Measurements from ENCODE around the gene SLC35A2. TPM values are rescaled to one million over a fixed set of nuclear protein-coding genes. Genes with fewer than 3 reads are reported as not detected.

The SLC35A2 gene
- total RNA-seq, 1 experiment from 2014 or later: 35.0 TPM

- TF ChIP-seq ELF1 (IDR thresholded peaks at IDR 0.05; ENCODE audit: borderline replicate concordance, low read depth): no peak
These were observed 12.4 kb downstream of the SLC35A2 start (continued) for GRCh38 chrX:48899078-48899410.

DNA sequence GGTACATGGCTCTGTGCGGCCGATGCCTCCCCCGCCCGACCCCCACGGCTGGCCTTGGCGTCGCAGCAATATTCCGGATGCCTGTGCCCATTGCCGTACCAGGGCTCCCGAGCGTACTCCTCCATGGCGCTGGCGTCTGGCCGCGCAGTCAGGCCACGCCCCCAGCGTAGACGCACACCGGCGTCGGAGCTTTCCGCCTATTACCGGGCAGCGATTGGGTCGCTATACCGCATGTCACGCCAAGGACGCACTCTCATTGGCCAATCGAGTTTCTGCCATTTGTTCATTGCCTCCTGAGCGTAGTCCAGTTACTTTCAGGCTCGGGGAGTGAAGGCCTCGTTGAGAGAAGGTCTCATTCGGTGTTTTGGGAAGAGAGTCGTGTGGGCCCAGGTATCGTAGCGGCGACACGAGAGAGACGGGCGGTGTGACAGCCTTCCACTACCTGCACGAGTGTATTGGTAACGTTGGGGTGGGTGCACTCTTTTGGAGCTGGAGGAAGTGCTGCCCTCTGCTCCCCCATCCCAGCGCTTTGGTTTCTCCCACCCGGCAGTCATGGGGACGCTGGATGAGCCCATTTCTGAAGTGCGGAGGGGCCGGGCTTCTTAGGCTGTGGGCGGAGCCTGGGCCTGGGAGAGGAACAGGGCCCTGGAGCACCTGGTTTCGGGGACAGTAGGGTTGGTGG lies 13.7 kb downstream of the SLC35A2 start, which contains the start of the genes PQBP1 and TIMM17B:
PQBP1 (plus strand) TSS at position 306 of the 682 bp plus-strand sequence. CDS start 580 bp downstream, outside the sequence.
TIMM17B (minus strand) TSS at position 144 of the 682 bp plus-strand sequence; CDS start at position 125, 19 bp downstream.
- RAD21 ChIA-PET (ENCODE audit: low non-redundant PET in 1 of 2, low total read pairs in 2 of 2, uncharacterized antibody in 2 of 2, unreplicated experiment in 2 of 2): no interaction called here
- BruUV-seq (replicated peaks): no TSS peak
- POLR2A ChIA-PET: interaction anchor here (1.0 to 1.6 kb wide), 5 partner anchors 14 to 293 kb away, joined by 3 to 12 read pairs (median 4); partner anchors contain the start of genes HDAC6, OTUD5 and SLC35A2
- peak within 1 kb of the TSS; percentile 87 for H3K4me2 ChIP-seq (ENCODE audit: low read length)
- intact Hi-C loops (cut with micrococcal nuclease): loop anchor here (10.0 kb wide), 1 partner anchor 93 kb away; the partner anchor contains the start of gene HDAC6
- H3K9me3 ChIP-seq (ENCODE audit: control insufficient read depth in 1 of 2, insufficient read depth in 1 of 2, low read depth in 1 of 2, low read length in 2 of 2): no peaks in the 10 kb centered on the region
- H3K27ac ChIP-seq (ENCODE audit: low read depth, low read length): peak within 1 kb of the TSS; percentile 96
- H4K20me1 ChIP-seq (ENCODE audit: insufficient read depth): no peaks in the 10 kb centered on the region
- H3K27me3 ChIP-seq (ENCODE audit: insufficient read depth, low read length): no peaks in the 10 kb centered on the region
- H3K36me3 ChIP-seq (ENCODE audit: control insufficient read depth in 1 of 2, insufficient read depth in 2 of 2, low read length in 2 of 2): peaks cover 0 to 7% of the 10 kb centered on the region in 2 experiments; a peak in 2 of 4 replicates
- H3K4me1 ChIP-seq (ENCODE audit: control insufficient read depth in 1 of 2, insufficient read depth in 2 of 2, low read length in 2 of 2): peaks cover 3 to 11% of the 10 kb centered on the region in 2 experiments; a peak in 1 of 4 replicates
- peak within 1 kb of the TSS; percentile 83 for H3K9ac ChIP-seq (ENCODE audit: low read length)
- CTCF ChIA-PET: no interaction called here
- DNase-seq (ENCODE audit: low read depth, low spot score): peak; percentile 93
- H2AFZ ChIP-seq (ENCODE audit: low read depth, low read length, poor library complexity, severe bottlenecking): no peak within 1 kb of the TSS
- TF ChIP-seq ZFX (IDR thresholded peaks at IDR 0.05) (peak; percentile 24; the same call in 1 of the 2 replicates), YY1 (IDR thresholded peaks at IDR 0.05; ENCODE audit: extremely low read depth, insufficient replicate concordance, low read depth, low read length) (peak; percentile 40), SRF (IDR thresholded peaks at IDR 0.05; ENCODE audit: low read depth) (no peak), POLR2AphosphoS5 (IDR thresholded peaks at IDR 0.05; ENCODE audit: low read depth, low read length) (peak; percentile 62), POLR2A (IDR thresholded peaks at IDR 0.05; ENCODE audit: borderline replicate concordance, extremely low read depth, insufficient read depth, insufficient read length) (peak; percentile 62), EGR1 (IDR thresholded peaks at IDR 0.05; ENCODE audit: low read depth) (no peak)
- H3K79me2 ChIP-seq (ENCODE audit: insufficient read depth, low read length): peaks cover 38% of the 10 kb centered on the region
- H3K9me2 ChIP-seq (ENCODE audit: insufficient read depth): no peaks in the 10 kb centered on the region
- peak; percentile 90 for ATAC-seq
- peak within 1 kb of the TSS; percentile 75 to 77 for H3K4me3 ChIP-seq (replicated peaks in 1 of 2; ENCODE audit: low read depth in 1 of 2, low read length in 2 of 2)
